K562 (cell line): ENCODE results near the gene UBE2D3. TPM values are rescaled to one million over a fixed set of nuclear protein-coding genes. Genes with fewer than 3 reads are reported as not detected.

Experiments
- ELF1 ChIP-seq: fragments of 200-800 bp; sonication (Bioruptor generic); IDR thresholded peaks from 2 replicates; pipeline ENCODE4 v1.6.1; 2016; ENCODE audit warnings: missing genetic modification characterization, missing compliant biosample characterization
- MBD1 ChIP-seq: fragments of 250-450 bp; sonication (Bioruptor Pico); IDR thresholded peaks from 2 replicates; pipeline ENCODE4 v1.8.0; 2022; ENCODE audit warnings: inconsistent platforms
- REST ChIP-seq, 2 experiments: fragments of 450-650 bp; formaldehyde crosslinking in 1 of 2; IDR thresholded peaks; 2 replicates each; pipeline versions ENCODE4 v1.4.0 to v1.6.1; 2014 to 2020; ENCODE audit warnings: mild to moderate bottlenecking in 2 of 2, borderline replicate concordance in 1 of 2, low read depth in 1 of 2
- polyA plus RNA-seq, 8 experiments: library from polyadenylated mRNA; depleted of rRNA in 4 of 8; stranded (reverse) in 5 of 8; unstranded in 3 of 8; fragments of >200 nt; fragmentation: Nextera tagmentation in 2 of 8; fragmentation: Illumina TruSeq in 1 of 8; extraction: Ambion mirVana in 2 of 8; extraction: Trizol in 1 of 8; gene quantifications; 2 replicates each; pipeline versions ENCODE4 v1.2.1 to v1.2.3, GENCODE V29; 2011 to 2014; ENCODE audit warnings: inconsistent platforms in 1 of 8, missing spikeins in 1 of 8
- total RNA-seq, 7 experiments: library from RNA; depleted of rRNA in 6 of 7; stranded (reverse); fragments of >200 nt in 6 of 7; fragmentation: Illumina TruSeq in 2 of 7; extraction: Trizol in 2 of 7; gene quantifications; 2 replicates each; pipeline versions ENCODE4 v1.2.1 to v1.2.3, GENCODE V29; 2011 to 2021; ENCODE audit warnings: low replicate concordance in 1 of 7

The UBE2D3 gene
- total and polyA plus RNA-seq, 9 of the 15 experiments (the other 6 are each of a cell fraction or from before 2014, with no cell fraction given): 191 to 618 (median 292) TPM

GRCh38 chr4:102764901-102765300, 62.5 kb downstream of the UBE2D3 start (continued):
- TF ChIP-seq REST (IDR thresholded peaks at IDR 0.05; ENCODE audit: borderline replicate concordance): no peak
- no peak for TF ChIP-seq REST (CRISPR knock-in tag; IDR thresholded peaks at IDR 0.05; ENCODE audit: low read depth)
- no peak for TF ChIP-seq MBD1 (CRISPR knock-in tag)
- no peak for TF ChIP-seq ELF1 (tag)
